H1 (cell line): ENCODE results near the gene HERC5. TPM values are rescaled to one million over a fixed set of nuclear protein-coding genes. Genes with fewer than 3 reads are reported as not detected.

ENCODE experiments used
- CTCF ChIA-PET: fragments of 300-600 bp; sonication (Branson Sonifier 250); formaldehyde crosslinking; loops from one replicate; lab custom pipeline; 2021; ENCODE audit not compliant: partially characterized antibody; lab: Charles Lee
- POLR2A ChIA-PET: fragments of 300-600 bp; sonication (Branson Sonifier 250); formaldehyde crosslinking; loops from one replicate; lab custom pipeline; 2021; ENCODE audit warnings: inconsistent platforms; ENCODE audit not compliant: partially characterized antibody; lab: Charles Lee
- DNase-seq, 2 experiments: peaks; one replicate each; pipeline versions ENCODE4 v3.0.0 to v3.0.0-alpha.2; 2010 to 2022; ENCODE audit warnings: low spot score in 2 of 2, low read depth in 1 of 2, mixed read lengths in 1 of 2
- FAIRE-seq: peaks from 2 replicates; lab custom pipeline; 2011; peaks lifted over from hg19 to GRCh38; lab: Jason Lieb, UNC
- H2AFZ ChIP-seq: 2 replicates; pipeline ENCODE4 v1.8.1; 2012; ENCODE audit warnings: low read length, inconsistent platforms
- H2AK5ac ChIP-seq: 2 replicates; pipeline ENCODE4 v1.6.1; 2013; ENCODE audit warnings: low read depth, low read length
- H2BK120ac ChIP-seq: replicated peaks from 2 replicates; pipeline ENCODE3; 2013; ENCODE audit warnings: low read depth, low read length, inconsistent platforms
- H2BK12ac ChIP-seq: 2 replicates; pipeline ENCODE4 v1.6.1; 2013; ENCODE audit warnings: low read depth, low read length
- H2BK15ac ChIP-seq: 2 replicates; pipeline ENCODE4 v1.6.1; 2013; ENCODE audit warnings: low read length
- H2BK20ac ChIP-seq: 2 replicates; pipeline ENCODE4 v1.6.1; 2013; ENCODE audit warnings: low read length
- H2BK5ac ChIP-seq: 2 replicates; pipeline ENCODE4 v1.6.1; 2013; ENCODE audit warnings: low read depth, low read length
- H3K14ac ChIP-seq: 2 replicates; pipeline ENCODE4 v1.6.1; 2013; ENCODE audit warnings: inconsistent platforms; ENCODE audit not compliant: insufficient read length
- H3K18ac ChIP-seq: 2 replicates; pipeline ENCODE4 v1.6.1; 2013; ENCODE audit warnings: low read length; ENCODE audit errors: extremely low read depth
- H3K23ac ChIP-seq: 2 replicates; pipeline ENCODE4 v1.6.1; 2013; ENCODE audit warnings: inconsistent platforms; ENCODE audit not compliant: insufficient read length
- H3K23me2 ChIP-seq: 2 replicates; pipeline ENCODE4 v1.6.1; 2013; ENCODE audit warnings: low read depth, low read length
- H3K27ac ChIP-seq: 2 replicates; pipeline ENCODE4 v1.6.1; 2011; ENCODE audit warnings: low read depth, low read length, inconsistent platforms
- H3K27me3 ChIP-seq, 4 experiments: replicated peaks in 1 of 4; 1 replicate in 1 of 4; 2 replicates in 3 of 4; pipeline versions ENCODE4 v1.6.1 to v1.8.1; 2011 to 2013; ENCODE audit warnings: low read length in 3 of 4, mild to moderate bottlenecking in 3 of 4, inconsistent platforms in 2 of 4, mixed read lengths in 2 of 4, moderate library complexity in 1 of 4; ENCODE audit not compliant: control insufficient read depth in 3 of 4, insufficient read depth in 3 of 4; ENCODE audit errors: extremely low read depth in 1 of 4
- H3K36me3 ChIP-seq, 4 experiments: 2 replicates each; pipeline versions ENCODE4 v1.6.1 to v1.8.1; 2011 to 2013; ENCODE audit warnings: mild to moderate bottlenecking in 4 of 4, low read length in 3 of 4, moderate library complexity in 2 of 4, control low read depth in 1 of 4, inconsistent platforms in 1 of 4; ENCODE audit not compliant: insufficient read depth in 4 of 4, control insufficient read depth in 2 of 4
- H3K4ac ChIP-seq: replicated peaks from 2 replicates; pipeline ENCODE3; 2013; ENCODE audit warnings: low read length, low read depth, mixed read lengths, inconsistent platforms; ENCODE audit not compliant: insufficient read length
- H3K4me1 ChIP-seq, 4 experiments: replicated peaks in 1 of 4; 1 replicate in 1 of 4; 2 replicates in 3 of 4; pipeline versions ENCODE4 v1.6.1 to v1.8.1; 2011 to 2013; ENCODE audit warnings: low read length in 3 of 4, inconsistent platforms in 2 of 4, mixed read lengths in 1 of 4; ENCODE audit not compliant: insufficient read depth in 4 of 4, control insufficient read depth in 3 of 4
- H3K4me2 ChIP-seq, 2 experiments: 2 replicates each; pipeline versions ENCODE4 v1.6.1 to v1.8.1; 2011 to 2013; ENCODE audit warnings: low read depth in 2 of 2, low read length in 2 of 2, control low read depth in 1 of 2, inconsistent platforms in 1 of 2, mild to moderate bottlenecking in 1 of 2; ENCODE audit not compliant: insufficient read depth in 1 of 2
- H3K4me3 ChIP-seq, 4 experiments: fragments of 200-600, 300-600 bp in 1 of 4; sonication (generic), shearing (Covaris generic), sonication (Bioruptor Twin) in 1 of 4; 2 replicates each; pipeline versions ENCODE4 v1.5.1 to v1.8.1; 2011 to 2016; ENCODE audit warnings: low read length in 4 of 4, low read depth in 3 of 4, control low read depth in 2 of 4, inconsistent platforms in 2 of 4, mild to moderate bottlenecking in 2 of 4, mixed read lengths in 1 of 4, moderate library complexity in 1 of 4; ENCODE audit not compliant: insufficient read depth in 2 of 4; ENCODE audit errors: extremely low read depth in 1 of 4
- H3K56ac ChIP-seq: replicated peaks from 2 replicates; pipeline ENCODE3; 2013; ENCODE audit warnings: low read depth, mild to moderate bottlenecking, mixed read lengths, low read length, inconsistent platforms; ENCODE audit not compliant: insufficient read length
- H3K79me1 ChIP-seq: 2 replicates; pipeline ENCODE4 v1.6.1; 2013; ENCODE audit warnings: low read depth, low read length, control low read depth
- H3K79me2 ChIP-seq, 2 experiments: 2 replicates each; pipeline versions ENCODE4 v1.6.1 to v1.8.1; 2012 to 2013; ENCODE audit warnings: low read length in 2 of 2, mild to moderate bottlenecking in 2 of 2, inconsistent platforms in 1 of 2; ENCODE audit not compliant: insufficient read depth in 2 of 2, control insufficient read depth in 1 of 2
- H3K9ac ChIP-seq, 4 experiments: replicated peaks in 1 of 4; 1 replicate in 1 of 4; 2 replicates in 3 of 4; pipeline versions ENCODE4 v1.6.1 to v1.8.1; 2011 to 2013; ENCODE audit warnings: low read depth in 3 of 4, low read length in 3 of 4, control low read depth in 2 of 4, mild to moderate bottlenecking in 2 of 4, moderate library complexity in 2 of 4, inconsistent platforms in 1 of 4; ENCODE audit errors: extremely low read depth in 1 of 4
- H3K9me3 ChIP-seq, 2 experiments: 2 replicates each; pipeline versions ENCODE4 v1.6.1 to v1.8.1; 2012 to 2013; ENCODE audit warnings: mild to moderate bottlenecking in 2 of 2, moderate library complexity in 2 of 2, control low read depth in 1 of 2, inconsistent platforms in 1 of 2, low read depth in 1 of 2, low read length in 1 of 2, mixed read lengths in 1 of 2; ENCODE audit not compliant: insufficient read depth in 2 of 2
- H4K20me1 ChIP-seq, 2 experiments: replicated peaks in 1 of 2; 2 replicates each; pipeline versions ENCODE3 to v1.8.1; 2011 to 2013; ENCODE audit warnings: inconsistent platforms in 2 of 2, low read length in 2 of 2, mild to moderate bottlenecking in 1 of 2; ENCODE audit not compliant: insufficient read depth in 2 of 2, control insufficient read depth in 1 of 2
- H4K5ac ChIP-seq: 2 replicates; pipeline ENCODE4 v1.6.1; 2013; ENCODE audit warnings: low read length, low read depth, mixed read lengths, inconsistent platforms; ENCODE audit not compliant: insufficient read length
- H4K8ac ChIP-seq: 2 replicates; pipeline ENCODE4 v1.8.0; 2013; ENCODE audit warnings: mild to moderate bottlenecking, moderate library complexity, low read length, inconsistent platforms; ENCODE audit not compliant: insufficient read depth; ENCODE audit errors: extremely low read depth
- H4K91ac ChIP-seq: replicated peaks from 2 replicates; pipeline ENCODE3; 2013; ENCODE audit warnings: low read length, mixed read lengths, inconsistent platforms; ENCODE audit not compliant: insufficient read length
- CEBPB ChIP-seq: IDR thresholded peaks from 2 replicates; pipeline ENCODE4 v1.6.1; 2012; ENCODE audit warnings: low read depth, low read length
- FOSL1 ChIP-seq: IDR thresholded peaks from 2 replicates; pipeline ENCODE4 v1.6.1; 2011; ENCODE audit warnings: mild to moderate bottlenecking, low read depth, low read length, moderate library complexity; ENCODE audit not compliant: insufficient read depth
- JUN ChIP-seq: IDR thresholded peaks from 2 replicates; pipeline ENCODE4 v1.6.1; 2011; ENCODE audit warnings: low read depth, mild to moderate bottlenecking, improper control_type of control experiment, low read length
- KDM1A ChIP-seq: fragments of 200-600, 300-600 bp; sonication (generic); IDR thresholded peaks from 2 replicates; pipeline ENCODE4 v1.7.1; 2016; ENCODE audit warnings: mild to moderate bottlenecking, low read length, borderline replicate concordance
- KDM5A ChIP-seq: fragments of 200-600 bp; IDR thresholded peaks from 2 replicates; pipeline ENCODE4 v1.7.1; 2012; ENCODE audit warnings: mild to moderate bottlenecking, low read length, inconsistent platforms, mixed read lengths
- RFX5 ChIP-seq: IDR thresholded peaks from 2 replicates; pipeline ENCODE4 v1.6.1; 2011; ENCODE audit warnings: low read depth, low read length, improper control_type of control experiment, borderline replicate concordance
- WGBS, 2 experiments: shearing (Covaris generic) in 1 of 2; methylation state at CpG; one replicate each; pipeline versions ENCODE4 v1.1.6 to v1.1.7; 2013 to 2015; ENCODE audit warnings: low lambda C conversion rate in 2 of 2, mixed read lengths in 2 of 2, inconsistent platforms in 1 of 2, low coverage in 1 of 2, missing lambda C conversion rate in 1 of 2; ENCODE audit not compliant: insufficient replicate concordance in 2 of 2, insufficient coverage in 1 of 2, insufficient read length in 1 of 2; ENCODE audit errors: extremely low coverage in 1 of 2, missing lambda C conversion rate in 1 of 2; 5-methylcytosine and 5-hydroxymethylcytosine counted together
- polyA plus RNA-seq, 7 experiments: library from polyadenylated mRNA; depleted of rRNA in 3 of 7; stranded (reverse) in 5 of 7; unstranded in 2 of 7; fragments of >200 nt in 5 of 7; fragments of 200-250 nt in 2 of 7; gene quantifications; 1 replicate in 5 of 7; 2 replicates in 1 of 7; 4 replicates in 1 of 7; pipeline versions ENCODE4 v1.2.1 to v1.2.3, GENCODE V29; 2011 to 2013; ENCODE audit warnings: missing spikeins in 2 of 7, mixed read lengths in 2 of 7
- total RNA-seq: library from RNA; stranded (reverse); fragmentation: NEBNext Ultra II Directional; extraction: Animal tissue kit (Norgen Biotek cat#: 25700); gene quantifications from 2 replicates; pipeline ENCODE4 v1.2.1, GENCODE V29; 2021

Gene HERC5
- total and polyA plus RNA-seq, 2 of the 8 experiments (the other 6 are each of a cell fraction or from before 2014, with no cell fraction given) = 6.6 to 20.7 TPM

GRCh38 chr4:88418411-88418810 is 38.5 kb upstream of the HERC5 start:
- no peaks in the 10 kb centered on the region for H3K27me3 ChIP-seq
- no peak overlapping the region for H3K27ac ChIP-seq
- H3K4ac ChIP-seq = no peak overlapping the region
- H3K4me2 ChIP-seq = no peak overlapping the region
- H2AK5ac ChIP-seq = no peak overlapping the region
- CTCF ChIA-PET = interaction anchor here (0.7 to 1.5 kb wide), 4 partner anchors 9 to 202 kb away, joined by 3 to 5 read pairs (median 3); partner anchors contain the start of genes HERC5 and HERC6
- WGBS, 2 experiments = 88% methylated on average over 3 of the region's 3 CpGs; no CpG with 5 or more reads in 1 of the 2 experiments
- H3K36me3 ChIP-seq = no peaks in the 10 kb centered on the region; a peak in 1 of 8 replicates
- no peak overlapping the region for H3K18ac ChIP-seq
- no peaks in the 10 kb centered on the region for H3K23me2 ChIP-seq
- no peak overlapping the region for H3K56ac ChIP-seq
- H2BK15ac ChIP-seq = no peak overlapping the region
- H2AFZ ChIP-seq = no peak overlapping the region
- no peak overlapping the region for H2BK5ac ChIP-seq
- no peaks in the 10 kb centered on the region for H4K20me1 ChIP-seq
- no peak overlapping the region for H4K5ac ChIP-seq
- H3K4me1 ChIP-seq = no peaks in the 10 kb centered on the region
- H3K79me2 ChIP-seq = no peaks in the 10 kb centered on the region
- no peak overlapping the region for H2BK12ac ChIP-seq
- no peaks in the 10 kb centered on the region for H3K79me1 ChIP-seq
- no peaks in the 10 kb centered on the region for H3K9me3 ChIP-seq
- H2BK20ac ChIP-seq = no peak overlapping the region
- no peak overlapping the region for H2BK120ac ChIP-seq
- POLR2A ChIA-PET = interaction anchor here (0.8 kb wide), 1 partner anchor 9 kb away, joined by 3 read pairs; no protein-coding TSS in a partner anchor
- DNase-seq (no peak), FAIRE-seq (no peak)
- no peak overlapping the region for H3K23ac ChIP-seq
- no peak overlapping the region for H3K4me3 ChIP-seq
- no peak overlapping the region for H4K8ac ChIP-seq
- H3K14ac ChIP-seq = no peak overlapping the region
- H4K91ac ChIP-seq = no peak overlapping the region
- no peak overlapping the region for H3K9ac ChIP-seq
- TF ChIP-seq FOSL1 (no peak), JUN (no peak), KDM5A (no peak), KDM1A (no peak), CEBPB (no peak), RFX5 (no peak)
